ENCODE measurements around the gene SMYD3.

DNA sequence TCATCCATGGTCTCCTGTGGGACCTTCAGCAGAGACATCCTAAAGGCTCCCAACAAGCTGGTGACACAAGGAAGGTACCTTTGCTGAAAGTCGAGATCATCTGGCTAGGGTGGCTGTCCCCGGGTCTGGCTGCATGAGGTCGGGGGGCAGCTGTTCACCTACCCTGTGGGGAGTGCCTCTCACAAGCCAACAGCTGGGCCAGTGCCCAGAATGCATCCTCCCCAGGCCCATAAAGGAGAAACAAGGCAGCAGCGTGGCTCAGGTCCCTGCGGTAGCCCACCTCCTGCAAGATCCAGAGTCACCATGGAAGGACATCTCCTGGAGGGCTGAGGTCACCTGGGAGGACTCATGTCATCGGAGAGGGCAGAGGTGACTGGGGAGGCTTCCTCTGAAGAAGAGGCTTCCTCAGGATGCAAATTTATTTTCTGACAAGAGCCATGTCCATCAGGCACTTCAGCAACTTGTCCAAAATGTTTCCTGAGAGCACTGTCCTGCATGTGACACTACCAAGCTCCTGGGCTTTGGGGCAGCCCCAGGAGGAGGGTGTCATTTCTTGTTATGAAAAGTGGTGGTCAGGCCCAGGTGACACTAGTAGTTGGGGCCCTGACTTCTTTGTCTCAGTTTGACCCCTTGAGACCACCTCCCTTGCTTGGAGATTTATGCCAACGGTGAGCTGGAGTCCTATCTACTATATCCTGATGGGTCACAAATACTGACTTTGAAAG lies 6.7 kb upstream of the SMYD3 start:
- no peak for TF ChIP-seq EZH2 (IDR thresholded peaks at IDR 0.05; ENCODE audit: borderline replicate concordance, insufficient read depth, low read depth, low read length, poor library complexity, severe bottlenecking)
- TF ChIP-seq CTCF (IDR thresholded peaks at IDR 0.05) = no peak
